GOT3 (cell line): ENCODE results near the gene UNC119.
"Not testable (repeated sequence)": the region's sequence is repeated elsewhere in the genome, so short reads cannot be mapped to it uniquely, and the experiment has no call there.

Experiments
- DNase-seq: peaks from one replicate; lab custom pipeline; 2025; ENCODE audit warnings: mixed read lengths; lab: John Stamatoyannopoulos, UW

The UNC119 gene

GRCh38 chr17:28522281-28522680, 30.1 kb downstream of the UNC119 start:
- DNase-seq = not testable (repeated sequence)

DNA sequence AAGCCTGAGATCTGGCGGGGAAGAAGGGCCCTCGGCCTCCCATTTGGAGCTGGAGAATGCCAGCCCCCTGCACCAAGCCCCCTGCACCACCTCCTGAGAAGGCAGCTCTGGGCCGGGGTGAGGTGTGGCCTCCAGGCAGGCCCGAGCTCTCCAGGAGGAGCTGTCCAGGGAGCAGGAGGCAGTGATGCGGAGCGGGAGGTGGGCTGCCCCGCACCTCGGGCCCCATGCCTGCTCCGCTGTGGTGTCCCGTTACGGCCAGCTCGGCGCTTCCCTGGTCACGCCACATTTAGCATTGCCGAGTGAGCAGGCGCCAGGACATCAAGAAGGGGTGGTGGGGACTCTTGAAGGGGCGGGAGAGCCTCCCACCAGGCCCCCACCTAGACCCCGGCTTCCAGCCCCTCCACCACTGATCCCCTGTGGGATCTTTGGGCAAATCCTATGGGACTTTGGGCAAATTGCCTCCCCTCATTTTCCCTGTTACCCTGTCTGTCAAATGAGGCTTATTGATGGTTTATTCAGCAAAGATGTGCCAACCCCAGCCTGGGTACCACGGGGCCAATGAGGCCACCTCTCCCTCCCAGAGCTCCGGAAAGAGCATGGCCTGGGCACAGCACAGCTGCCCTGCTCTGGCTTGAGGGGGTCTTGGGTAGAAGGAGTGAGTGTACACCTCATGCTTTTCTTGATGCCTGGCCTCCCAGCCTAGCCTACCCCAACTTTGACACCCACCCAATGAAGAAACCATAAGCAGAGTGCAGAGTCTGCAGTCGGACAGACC, 30.9 kb downstream of the UNC119 start:
- DNase-seq = no peak

GRCh38 chr17:28520687-28521086, 31.7 kb downstream of the UNC119 start:
- no peak for DNase-seq

- no peak for DNase-seq
These were observed 33.2 kb downstream of the UNC119 start for GRCh38 chr17:28519236-28519635.

- no peak for DNase-seq
These were observed 33.8 kb downstream of the UNC119 start for GRCh38 chr17:28518578-28518977.

DNA sequence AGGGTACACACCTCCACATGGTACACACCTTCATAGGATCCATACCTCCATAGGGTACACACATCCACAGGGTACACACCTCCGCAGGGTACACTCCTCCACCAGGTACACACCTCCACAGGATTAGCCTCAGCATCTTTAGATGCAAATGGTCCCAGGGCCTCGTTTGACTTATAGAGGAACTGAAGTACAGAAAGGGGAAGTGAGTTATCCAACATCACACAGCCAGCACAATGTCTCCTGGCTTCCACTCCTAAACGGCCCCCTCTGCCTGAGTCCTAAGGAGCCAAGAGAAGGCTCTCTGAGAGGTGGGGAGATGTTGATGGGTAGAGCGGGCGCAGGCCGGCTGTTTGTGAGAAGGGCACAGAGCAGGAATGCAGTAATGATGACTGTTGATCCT, 34.3 kb downstream of the UNC119 start:
- DNase-seq = no peak

DNA sequence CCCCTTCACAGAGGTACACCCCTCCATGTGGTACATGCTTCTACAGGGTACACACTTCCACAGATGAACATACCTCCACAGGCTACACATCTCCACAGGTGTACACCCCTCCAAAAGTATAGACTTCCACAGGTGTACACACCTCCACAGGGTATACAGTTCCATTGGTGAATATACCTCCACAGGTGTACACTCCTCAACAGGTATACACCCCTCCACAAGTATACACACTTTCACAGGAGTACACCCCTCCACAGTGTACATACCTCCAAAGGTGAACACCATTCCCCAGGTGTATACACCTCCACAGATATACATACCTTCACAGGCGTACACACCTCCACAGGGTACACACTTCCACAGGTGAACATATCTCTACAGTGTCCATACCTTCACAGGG, 36.9 kb downstream of the UNC119 start:
- DNase-seq = no peak

- DNase-seq = no peak
These were observed 37.8 kb downstream of the UNC119 start for GRCh38 chr17:28514561-28515002.

- DNase-seq = no peak
These were observed 38.9 kb downstream of the UNC119 start for GRCh38 chr17:28513476-28513875.

DNA sequence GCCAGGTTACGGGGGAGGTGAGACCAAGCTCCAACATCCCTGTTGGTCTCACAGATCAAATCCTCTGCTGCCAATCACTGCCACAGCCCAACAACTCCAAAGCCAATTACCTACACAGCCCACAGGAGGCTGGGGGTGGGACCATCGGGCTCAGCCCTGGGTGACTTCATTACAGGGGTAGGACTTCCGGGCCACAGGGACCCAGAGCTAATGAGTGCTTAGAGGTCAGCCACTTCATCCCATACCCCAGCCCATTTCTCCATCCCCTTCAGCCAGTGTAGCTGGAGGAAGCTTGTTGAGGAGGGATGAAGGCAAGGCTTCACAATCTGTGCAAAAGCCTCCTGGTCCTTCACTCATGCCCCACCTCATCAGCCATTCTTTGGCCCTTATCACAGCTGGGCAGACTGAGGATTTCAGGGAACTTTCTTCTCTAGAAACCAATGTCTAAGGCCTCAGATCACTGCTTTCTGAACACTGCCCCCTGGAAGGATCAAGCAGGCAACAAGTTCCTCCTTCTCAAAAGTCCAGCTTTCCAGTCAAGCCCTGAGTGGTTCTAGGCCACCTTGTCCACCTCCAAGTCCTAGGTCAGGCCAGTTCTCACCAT, 40.5 kb downstream of the UNC119 start:
- DNase-seq = no peak

DNA sequence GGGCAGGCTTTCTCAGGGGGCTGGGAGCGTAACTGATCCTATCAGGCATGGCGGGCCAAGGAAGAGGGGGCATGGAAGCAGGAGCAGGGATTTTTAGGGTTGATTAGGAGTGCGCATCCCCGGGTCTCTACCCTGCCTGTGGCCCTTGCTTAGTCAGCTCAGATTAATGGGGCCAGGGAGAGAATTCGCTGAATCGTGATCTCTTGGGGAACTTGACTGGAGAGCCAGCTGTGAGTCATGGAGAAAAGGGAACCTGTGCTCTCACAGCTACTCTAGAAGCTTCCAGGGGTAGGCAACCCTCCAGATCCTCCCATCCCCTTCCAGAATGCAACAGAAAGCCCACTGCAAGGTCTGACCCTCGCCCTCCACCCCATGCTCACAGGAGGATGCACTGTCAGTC, 42.6 kb downstream of the UNC119 start:
- no peak for DNase-seq

DNA sequence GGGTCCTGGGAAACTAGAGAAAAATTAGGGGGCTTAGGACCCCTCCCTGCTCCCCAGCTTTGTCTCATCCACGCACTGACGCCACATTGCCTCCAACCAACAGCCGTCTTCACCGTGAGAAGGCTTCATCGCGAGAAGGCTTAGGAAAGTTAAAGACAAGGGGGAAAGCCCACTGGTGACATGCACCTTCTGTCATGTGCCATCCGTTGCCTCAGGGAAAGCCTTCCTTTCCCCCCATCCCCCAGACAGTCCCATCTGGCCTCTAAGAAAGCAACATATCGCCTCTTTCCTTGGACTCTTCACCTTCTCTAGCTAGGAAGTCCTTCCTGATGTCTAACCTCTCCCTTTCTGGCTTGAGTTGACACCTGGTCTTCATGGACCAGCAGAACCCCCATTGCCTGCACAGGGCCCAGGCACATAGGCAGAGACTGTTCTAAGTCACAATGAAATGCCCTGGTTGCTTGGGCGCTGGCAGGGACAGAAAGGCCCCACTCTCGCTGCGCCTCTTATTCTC, 44.2 kb downstream of the UNC119 start:
- no peak for DNase-seq

- DNase-seq = no peak
These were observed 44.7 kb downstream of the UNC119 start for GRCh38 chr17:28507567-28508203.

DNA sequence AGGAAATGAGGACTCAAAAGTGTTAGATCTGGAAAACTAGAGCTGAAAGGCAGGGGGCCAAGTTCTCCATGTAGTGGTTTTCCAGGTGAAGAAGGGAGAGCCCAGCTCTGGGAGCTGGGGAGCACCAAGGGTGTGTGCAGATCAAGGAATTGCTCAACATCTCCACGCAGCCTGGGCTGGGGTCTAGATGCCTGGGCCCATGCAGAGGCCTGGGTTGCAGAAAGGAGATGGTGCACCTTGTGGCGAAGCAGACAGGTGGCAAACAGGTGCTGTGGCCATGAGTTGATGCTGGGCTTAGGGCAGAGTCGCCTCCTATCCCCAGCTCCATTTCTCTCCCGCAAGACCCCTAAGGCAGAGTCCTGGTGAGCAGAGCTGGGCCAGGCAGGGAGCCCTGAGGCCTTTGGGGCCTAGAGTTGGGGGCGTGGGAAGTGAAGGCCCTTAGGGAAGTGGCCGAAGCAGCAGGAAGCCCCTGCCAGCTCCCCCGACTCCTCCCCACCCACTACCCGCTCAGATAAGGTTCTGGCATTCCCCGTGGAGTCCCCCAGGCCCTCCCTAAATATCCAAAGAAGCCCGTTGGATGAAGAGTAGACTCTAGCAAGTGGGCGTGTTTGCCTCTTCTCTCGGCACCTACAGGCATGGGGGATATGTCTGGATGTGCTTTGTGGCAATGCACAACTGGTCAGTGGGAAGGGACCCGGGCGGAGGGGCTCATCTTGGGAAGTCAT, 45.5 kb downstream of the UNC119 start:
- DNase-seq = no peak

DNA sequence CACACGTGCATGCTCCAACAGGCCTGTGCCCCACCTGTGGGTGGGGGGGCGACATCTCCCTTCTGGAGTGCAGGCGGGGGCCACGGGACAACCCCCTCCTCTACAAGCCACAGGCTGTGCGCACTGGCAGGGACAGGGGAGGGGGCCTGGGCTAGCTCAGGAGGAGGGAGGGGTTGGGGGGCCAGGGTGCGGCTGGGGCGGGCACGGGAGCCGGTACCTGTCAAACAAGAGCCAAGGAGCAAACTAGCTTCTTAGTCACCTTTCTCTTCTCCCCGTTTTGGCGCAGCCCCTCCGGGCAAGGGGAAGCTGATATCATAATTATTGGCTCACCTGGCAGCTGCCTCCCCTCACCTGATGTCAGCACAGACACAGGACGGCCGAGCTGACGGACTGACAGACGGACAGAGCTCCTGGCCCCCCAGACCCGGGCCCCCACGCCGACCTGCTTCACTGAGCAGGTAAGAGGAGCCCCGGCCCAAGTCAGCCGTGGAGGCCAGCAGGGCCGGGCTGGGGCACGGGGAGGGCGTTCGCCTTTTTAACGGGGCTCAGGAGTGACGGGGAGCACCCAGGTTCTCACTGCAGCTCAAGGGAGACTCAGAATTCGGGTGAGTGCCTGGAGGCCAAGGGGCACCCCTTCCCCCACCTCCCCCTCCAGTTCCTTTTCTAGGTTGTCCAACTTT, 46.3 kb downstream of the UNC119 start, which contains the start of gene FOXN1:
Gene FOXN1 (plus strand): TSS at position 363 of the 680 bp plus-strand sequence. CDS start 17,622 bp downstream, outside the sequence.
- DNase-seq = no peak

DNA sequence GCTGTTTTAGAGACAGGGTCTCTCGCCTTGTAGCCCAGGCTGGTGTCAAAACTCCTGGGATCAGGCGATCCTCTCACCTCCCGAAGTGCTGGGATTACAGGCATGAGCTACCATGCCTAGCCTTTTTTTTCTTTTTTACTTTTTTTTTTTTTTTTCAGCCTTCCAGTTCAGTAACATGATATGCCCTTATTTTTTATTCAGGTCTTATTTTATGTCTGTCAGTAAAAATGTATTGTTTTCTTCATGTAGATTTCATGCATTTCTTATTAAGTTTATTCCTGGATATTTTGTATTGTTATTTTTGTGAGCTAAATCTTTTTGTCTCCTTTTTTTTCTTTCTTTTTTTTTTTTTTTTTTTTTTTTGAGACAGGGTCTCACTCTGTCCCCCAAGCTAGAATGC, 49.0 kb downstream of the UNC119 start:
- no peak for DNase-seq

- DNase-seq = no peak
These were observed 50.8 kb downstream of the UNC119 start for GRCh38 chr17:28501421-28502284.

DNA sequence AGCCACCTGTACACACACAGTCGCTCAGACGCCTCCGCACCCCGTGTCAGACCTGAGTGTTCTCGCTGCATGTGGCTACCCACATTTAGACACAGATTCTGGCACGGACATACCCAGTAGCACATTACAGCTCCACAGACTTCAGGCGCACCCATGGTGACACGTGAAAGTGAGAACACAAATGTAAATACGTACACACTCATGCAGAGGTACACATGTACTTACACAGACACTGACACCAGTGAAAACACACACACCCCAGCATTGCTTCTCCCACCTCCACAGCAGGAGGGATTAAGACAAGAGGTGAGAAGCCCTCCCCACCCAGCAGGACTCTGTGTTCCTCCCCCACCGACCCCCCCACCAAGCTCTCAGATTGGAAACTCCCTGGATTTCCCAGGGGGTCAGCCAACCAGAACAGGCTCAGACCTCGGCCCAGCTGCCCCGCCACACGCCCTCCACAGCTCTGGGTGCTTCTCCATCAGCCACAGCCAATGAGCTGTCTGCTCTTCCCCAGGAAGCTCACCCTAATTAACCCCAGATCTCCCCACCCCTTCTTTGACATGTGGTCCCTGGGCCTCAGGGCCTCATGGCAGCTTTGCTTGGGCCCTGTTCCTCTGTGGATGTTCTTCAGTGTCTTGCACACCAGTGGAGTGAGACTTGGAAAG, 51.6 kb downstream of the UNC119 start:
- no peak for DNase-seq

DNA sequence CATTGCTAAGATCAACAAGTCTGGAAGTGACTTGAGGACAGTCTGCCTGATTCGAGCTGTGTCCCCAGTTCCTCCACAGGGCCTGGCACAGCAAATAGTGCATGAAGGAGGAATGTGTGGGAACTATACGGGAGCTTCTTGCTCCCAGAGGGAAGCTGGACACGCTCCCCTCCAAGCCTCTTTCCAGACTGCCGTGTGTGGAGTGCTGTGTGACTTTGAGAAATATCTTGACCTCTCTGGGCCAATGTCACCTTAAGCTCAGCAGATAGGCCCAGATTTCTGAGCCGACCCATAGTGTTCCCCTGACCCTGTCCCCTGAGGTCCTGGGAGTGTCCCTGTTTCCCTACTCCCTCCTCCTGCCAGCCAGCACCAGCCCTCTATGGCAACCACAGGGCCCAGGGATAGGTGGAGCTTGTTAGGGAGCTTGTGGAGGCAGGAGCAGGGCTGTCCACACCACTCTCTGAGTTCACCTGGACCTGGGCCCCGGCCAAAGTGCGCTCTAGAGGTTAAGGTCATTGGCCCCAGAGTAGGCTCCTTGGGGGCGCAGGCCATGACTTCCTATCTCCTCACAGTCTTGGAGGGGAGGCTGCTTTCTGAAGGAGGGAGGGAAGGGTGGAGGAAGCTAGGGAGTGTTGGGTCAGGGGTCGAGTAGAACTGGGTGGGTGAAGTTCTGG, 52.6 kb downstream of the UNC119 start:
- DNase-seq = no peak

- DNase-seq = no peak
These were observed 53.1 kb downstream of the UNC119 start for GRCh38 chr17:28499364-28499664.
